GM20000 (cell line): ENCODE measurements around the gene ARRDC1.

Source experiments
- DNase-seq: peaks from one replicate; pipeline ENCODE4 v3.0.0; 2012; ENCODE audit warnings: low spot score
- TF ChIP-seq, protein P1 (sequence below): IDR thresholded peaks from 2 replicates; pipeline ENCODE4 v1.5.1; 2012; ENCODE audit warnings: mild to moderate bottlenecking, control low read depth; ENCODE audit errors: extremely low read depth, missing control alignments

The ARRDC1 gene

DNA sequence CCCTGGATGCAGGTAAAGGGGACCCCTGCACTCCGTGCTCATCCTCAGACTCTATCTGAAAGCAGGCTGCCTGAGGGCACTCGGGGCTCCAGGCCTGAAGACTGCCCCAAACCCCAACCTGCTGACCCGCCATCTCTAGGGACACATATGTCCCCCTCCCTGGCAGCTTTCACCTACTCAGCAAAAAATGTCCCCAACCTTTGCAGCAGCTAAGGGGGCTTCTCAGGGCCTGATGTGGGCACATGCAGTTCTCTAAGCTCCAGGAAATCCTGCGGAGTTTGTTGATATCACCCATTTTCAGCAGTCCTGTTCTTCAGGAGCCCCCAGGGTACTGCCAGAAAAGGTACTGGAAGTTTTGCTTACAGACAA is 24.5 kb upstream of the ARRDC1 start:
- no peak for DNase-seq
- TF ChIP-seq, protein P1, sequence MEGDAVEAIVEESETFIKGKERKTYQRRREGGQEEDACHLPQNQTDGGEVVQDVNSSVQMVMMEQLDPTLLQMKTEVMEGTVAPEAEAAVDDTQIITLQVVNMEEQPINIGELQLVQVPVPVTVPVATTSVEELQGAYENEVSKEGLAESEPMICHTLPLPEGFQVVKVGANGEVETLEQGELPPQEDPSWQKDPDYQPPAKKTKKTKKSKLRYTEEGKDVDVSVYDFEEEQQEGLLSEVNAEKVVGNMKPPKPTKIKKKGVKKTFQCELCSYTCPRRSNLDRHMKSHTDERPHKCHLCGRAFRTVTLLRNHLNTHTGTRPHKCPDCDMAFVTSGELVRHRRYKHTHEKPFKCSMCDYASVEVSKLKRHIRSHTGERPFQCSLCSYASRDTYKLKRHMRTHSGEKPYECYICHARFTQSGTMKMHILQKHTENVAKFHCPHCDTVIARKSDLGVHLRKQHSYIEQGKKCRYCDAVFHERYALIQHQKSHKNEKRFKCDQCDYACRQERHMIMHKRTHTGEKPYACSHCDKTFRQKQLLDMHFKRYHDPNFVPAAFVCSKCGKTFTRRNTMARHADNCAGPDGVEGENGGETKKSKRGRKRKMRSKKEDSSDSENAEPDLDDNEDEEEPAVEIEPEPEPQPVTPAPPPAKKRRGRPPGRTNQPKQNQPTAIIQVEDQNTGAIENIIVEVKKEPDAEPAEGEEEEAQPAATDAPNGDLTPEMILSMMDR: no peak

DNA sequence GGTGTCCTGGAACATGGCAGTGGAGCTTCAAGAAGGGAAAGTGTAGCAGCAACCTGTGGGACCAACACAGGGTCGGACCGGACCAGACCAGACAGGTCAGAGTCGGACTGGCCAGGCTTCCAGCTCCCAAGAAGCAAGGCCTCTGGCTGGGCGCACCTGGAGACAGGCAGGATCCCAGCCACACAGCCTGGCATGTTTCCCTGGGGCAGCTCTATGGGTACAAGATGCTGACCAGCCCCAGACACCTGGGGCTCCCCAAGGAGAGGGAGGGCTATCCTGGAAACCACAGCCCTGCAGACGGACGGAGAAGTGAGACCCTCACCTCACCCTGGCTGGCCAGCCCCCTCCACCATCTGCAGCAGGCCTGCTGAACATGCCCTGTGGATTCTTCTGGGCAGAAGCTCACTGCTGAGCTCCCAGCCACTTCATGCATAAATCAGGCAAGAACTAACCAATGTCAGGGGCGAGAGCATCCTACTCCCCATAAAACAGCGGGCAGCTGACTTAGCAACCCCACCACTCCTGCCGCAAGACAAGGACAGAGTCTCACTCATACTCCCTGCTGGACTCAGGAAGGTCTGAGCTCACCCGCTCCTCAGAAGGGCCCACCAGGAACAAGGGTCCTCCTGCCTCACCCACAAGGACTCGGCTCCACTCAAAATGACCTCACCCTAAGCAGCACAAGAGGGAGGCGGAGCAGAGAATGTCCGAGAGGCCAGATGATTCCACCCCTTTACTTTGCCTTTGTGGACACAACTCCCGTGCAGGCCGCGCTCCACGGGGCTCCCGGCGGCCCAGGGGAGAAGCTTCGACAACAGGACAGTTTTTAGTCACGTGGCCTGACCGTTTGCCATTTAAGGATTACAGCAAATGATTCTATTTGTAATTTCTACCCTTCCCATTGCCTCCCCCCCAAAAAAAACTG is 23.9 kb upstream of the ARRDC1 start:
- TF ChIP-seq, protein P1: no peak
- DNase-seq: no peak

DNA sequence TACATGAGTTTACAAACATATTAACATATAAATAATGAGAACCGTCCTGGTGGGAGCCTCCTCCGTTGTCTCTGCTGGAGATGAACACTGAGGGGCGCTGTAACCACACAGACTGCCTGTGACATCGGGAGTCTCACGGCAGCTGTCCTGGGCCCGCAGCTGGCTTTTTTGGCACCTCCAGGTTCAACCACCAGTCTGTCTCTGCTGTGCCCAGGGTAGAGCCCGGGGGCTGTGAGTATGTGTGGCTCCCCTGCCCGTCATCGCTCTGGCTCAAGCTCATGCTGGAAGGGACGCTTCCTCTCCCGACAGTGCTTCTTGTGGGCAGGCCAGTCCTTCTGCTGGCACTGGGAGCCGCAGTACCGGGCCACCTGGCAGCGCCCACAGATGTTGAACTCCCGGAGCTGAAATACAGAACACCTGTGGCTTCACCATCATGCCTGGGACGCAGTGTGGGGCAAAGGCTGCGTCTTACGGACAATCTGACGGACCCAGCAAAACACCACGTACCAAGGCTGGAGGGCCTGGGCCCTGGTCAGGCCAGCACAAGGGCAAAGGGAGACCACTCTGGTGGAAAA is 23.1 kb upstream of the ARRDC1 start:
- no peak for DNase-seq
- TF ChIP-seq, protein P1: no peak

DNA sequence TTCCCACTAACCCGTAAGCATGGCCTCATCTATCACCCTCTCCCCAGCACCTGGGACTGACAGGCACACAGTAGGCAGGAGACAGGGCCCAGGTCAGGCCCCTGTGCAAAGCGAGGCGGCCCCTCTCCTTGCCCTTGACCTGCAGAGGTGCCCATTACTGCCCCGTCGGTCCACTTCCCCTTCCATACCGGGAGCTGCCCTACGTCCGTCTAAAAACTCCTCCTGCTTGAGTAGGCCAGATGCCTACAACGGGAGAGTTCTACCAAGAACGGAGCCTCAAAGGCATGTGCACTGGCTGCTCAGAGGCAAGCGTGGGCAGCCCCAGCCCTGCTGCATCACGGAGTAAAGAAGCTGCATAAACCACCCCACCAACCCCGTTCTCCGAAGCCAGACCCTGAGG is 22.1 kb upstream of the ARRDC1 start:
- TF ChIP-seq, protein P1: no peak
- DNase-seq: no peak

DNA sequence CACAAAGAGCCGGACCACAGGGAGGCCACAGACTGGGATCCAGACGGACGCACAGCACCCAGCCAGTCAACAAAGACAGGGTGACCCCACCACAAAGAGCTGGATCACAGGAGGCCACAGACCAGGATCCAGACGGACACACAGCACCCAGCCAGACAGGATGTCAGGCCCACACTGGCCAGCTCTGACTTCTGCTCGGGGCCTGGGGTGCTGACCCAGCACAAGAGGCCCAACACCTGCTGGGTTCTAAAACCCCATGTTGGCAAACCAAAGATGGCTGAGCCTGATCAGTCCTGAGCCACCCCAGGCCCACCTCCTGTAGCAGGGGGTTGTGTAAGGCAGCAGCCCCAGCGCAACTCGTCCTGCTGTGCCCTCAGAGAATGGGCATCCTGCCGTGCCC is 21.5 kb upstream of the ARRDC1 start:
- DNase-seq: no peak
- TF ChIP-seq, protein P1: no peak

DNA sequence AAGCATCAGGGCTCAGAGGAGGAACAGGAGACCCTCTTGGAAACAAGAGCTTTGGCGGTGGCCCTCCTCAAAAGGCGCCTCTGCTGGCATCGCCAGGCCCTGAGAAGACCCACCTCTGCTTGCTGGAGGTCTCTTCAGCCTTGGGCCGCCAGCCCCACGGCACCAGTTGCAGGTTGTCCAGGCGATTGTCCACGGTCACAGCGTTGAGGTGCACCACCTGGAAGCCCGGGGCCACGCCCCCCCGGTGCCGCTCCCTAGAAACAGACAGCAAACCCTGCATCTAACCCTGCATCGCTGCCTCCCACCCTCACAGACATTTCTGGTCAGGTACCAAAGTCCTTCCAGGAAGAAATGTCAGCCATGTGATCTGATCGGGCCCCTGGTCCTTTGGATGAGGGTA is 18.6 kb upstream of the ARRDC1 start:
- no peak for DNase-seq
- TF ChIP-seq, protein P1: no peak

DNA sequence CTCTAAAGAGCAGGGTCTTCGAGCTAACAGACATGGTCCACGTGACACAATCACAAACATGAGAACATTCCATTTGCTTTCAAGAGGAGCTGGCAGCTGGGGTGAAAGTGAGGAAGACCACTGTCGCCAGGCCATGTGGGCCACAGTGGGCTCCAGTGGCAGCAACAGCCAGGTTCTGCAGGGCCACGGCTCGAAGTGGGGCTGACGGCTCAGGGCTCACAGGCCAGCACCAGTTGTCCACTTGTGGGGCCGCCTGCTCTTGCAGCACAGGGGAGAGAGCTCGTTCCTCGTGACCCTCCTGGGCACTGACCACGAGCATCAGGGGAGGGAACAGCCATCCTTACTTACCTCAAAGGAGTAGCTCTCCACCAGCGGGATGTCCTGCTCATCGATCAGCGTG is 17.2 kb upstream of the ARRDC1 start:
- TF ChIP-seq, protein P1: no peak
- DNase-seq: no peak
